Activated CD8-positive, alpha-beta memory T cell treated with anti-CD3 and anti-CD28 coated beads, Interleukin-2, amount 10 ng/mL, durations not matched to agents 7 days and 5 days (primary cell): ENCODE data around the gene SOAT2. TPM values are rescaled to one million over a fixed set of nuclear protein-coding genes. Genes with fewer than 3 reads are reported as not detected.
A peak's percentile ranks its signal among the peaks of the same experiment; 100 is the strongest.
"Not testable (repeated sequence)": the region's sequence is repeated elsewhere in the genome, so short reads cannot be mapped to it uniquely, and the experiment has no call there.

ENCODE experiments used
- ATAC-seq: fragments of 150-1000 bp; cut with Tn5 transposase; one replicate; pipeline ENCODE4 v1.10.0; 2021; ENCODE audit warnings: moderate library complexity
- CTCF ChIA-PET: fragments of 350-600 bp; sonication (Branson Sonifier 250); formaldehyde crosslinking; loops from one replicate; lab custom pipeline; 2021; ENCODE audit warnings: antibody characterized with exemption; lab: Charles Lee
- DNase-seq: peaks from one replicate; pipeline ENCODE4 v3.0.0-alpha.2; 2020
- H3K27ac Mint-ChIP-seq: one replicate; pipeline ENCODE4 v1.8.0; 2021; ENCODE audit warnings: mild to moderate bottlenecking, mixed read lengths
- H3K27me3 Mint-ChIP-seq: one replicate; pipeline ENCODE4 v1.8.0; 2021; ENCODE audit warnings: mixed read lengths
- H3K36me3 Mint-ChIP-seq: one replicate; pipeline ENCODE4 v1.8.0; 2021; ENCODE audit warnings: mild to moderate bottlenecking, mixed read lengths
- H3K4me1 Mint-ChIP-seq: one replicate; pipeline ENCODE4 v1.8.0; 2021; ENCODE audit warnings: mixed read lengths
- H3K4me3 Mint-ChIP-seq: one replicate; pipeline ENCODE4 v1.8.0; 2021; ENCODE audit warnings: mild to moderate bottlenecking, moderate library complexity, mixed read lengths
- H3K9me3 Mint-ChIP-seq: one replicate; pipeline ENCODE4 v1.8.0; 2022; ENCODE audit warnings: low read depth, mixed read lengths
- total RNA-seq, 2 experiments: library from RNA; stranded (reverse); gene quantifications; one replicate each; pipeline ENCODE4 v1.2.3, GENCODE V29; 2021

SOAT2 gene
- total RNA-seq, 2 experiments from 2014 or later = 1.1 to 5.9 TPM

DNA sequence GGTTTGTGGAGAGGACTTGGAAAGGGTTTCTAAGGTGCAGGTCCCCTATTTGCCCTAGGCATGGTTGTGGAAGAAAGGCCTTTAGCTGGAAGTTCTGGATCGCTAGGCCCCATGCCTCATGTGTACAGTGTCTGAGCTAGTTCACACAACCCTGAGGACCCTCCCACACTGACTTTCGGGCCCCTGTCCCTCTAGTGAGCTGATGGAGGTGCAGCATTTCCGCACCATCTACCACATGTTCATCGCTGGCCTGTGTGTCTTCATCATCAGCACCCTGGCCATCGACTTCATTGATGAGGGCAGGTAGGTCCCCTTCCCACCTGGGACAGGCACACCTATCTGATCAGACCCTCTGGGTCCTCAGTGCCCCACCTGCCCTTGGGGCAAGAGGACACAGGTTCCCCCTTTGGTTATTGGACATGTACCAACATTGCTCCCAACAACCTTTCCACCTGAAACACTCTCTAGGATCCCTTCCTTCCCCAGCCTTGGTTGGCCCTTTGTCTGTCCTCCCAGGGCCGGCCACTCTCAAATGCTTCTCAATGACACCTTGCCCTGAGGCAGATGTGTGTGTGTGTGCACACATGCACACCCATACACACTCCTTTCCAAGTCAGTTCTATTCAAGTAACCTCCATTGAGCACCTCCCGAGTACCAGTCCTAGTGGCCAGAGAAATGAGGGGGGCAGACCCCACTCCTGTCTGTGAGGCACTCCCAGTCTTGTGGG lies 2.6 kb downstream of the SOAT2 start:
- peaks cover 32% of the 10 kb centered on the region for H3K4me1 Mint-ChIP-seq
- H3K27me3 Mint-ChIP-seq = no peaks in the 10 kb centered on the region
- CTCF ChIA-PET = interaction anchor here (0.9 to 4.1 kb wide), 3 partner anchors 40 to 54 kb away, joined by 5 to 16 read pairs (median 5); no protein-coding TSS in a partner anchor
- no peak overlapping the region for H3K4me3 Mint-ChIP-seq
- peaks cover 3% of the 10 kb centered on the region for H3K36me3 Mint-ChIP-seq
- H3K27ac Mint-ChIP-seq = no peak overlapping the region
- no peak for ATAC-seq
- no peaks in the 10 kb centered on the region for H3K9me3 Mint-ChIP-seq
- no peak for DNase-seq

DNA sequence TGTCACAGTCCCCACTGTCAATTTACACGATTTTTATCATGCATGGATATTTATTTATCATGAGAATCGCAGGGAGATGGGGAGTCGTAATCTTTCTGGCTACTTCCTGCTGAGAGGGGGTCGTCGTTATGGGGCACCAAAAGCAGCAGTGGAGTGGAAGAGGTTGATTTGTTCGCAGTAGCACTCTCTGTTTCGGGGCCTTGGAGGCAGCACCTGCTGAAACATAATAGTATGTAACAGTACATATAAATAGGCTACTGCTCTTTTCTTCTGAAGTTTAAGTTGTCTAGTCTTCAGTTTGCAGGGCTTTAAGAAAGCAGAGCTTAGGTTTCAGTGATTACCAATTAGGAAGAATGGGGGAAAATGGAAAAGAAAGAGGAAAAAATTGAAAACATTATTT lies 3.8 kb downstream of the SOAT2 start:
- Mint-ChIP-seq H3K9me3 (no peaks in the 10 kb centered on the region), H3K27ac (no peak overlapping the region), H3K27me3 (no peaks in the 10 kb centered on the region), H3K4me1 (peaks cover 26% of the 10 kb centered on the region), H3K36me3 (peaks cover 3% of the 10 kb centered on the region), H3K4me3 (no peak overlapping the region)
- CTCF ChIA-PET = no interaction called here
- DNase-seq = no peak
- no peak for ATAC-seq

DNA sequence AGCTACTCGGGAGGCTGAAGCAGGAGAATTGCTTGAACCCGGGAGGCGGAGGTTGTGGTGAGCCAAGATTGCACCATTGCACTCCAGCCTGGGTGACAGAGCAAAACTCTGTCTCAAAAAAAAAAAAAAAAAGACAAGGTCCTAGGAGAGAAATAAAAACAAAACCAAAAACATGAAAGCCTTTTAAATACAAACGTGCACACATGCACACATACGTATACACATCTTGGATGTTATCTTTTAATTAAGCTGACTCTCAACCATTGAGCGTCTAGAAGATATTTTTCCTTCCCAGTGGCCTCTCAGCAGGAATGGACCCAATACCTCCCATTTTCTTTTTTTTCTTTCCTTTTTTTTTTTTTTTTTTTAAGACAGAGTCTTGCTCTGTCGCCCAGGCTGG lies 9.1 kb downstream of the SOAT2 start:
- not testable (repeated sequence) for H3K9me3 Mint-ChIP-seq, DNase-seq, H3K27ac Mint-ChIP-seq, H3K4me3 Mint-ChIP-seq, ATAC-seq, H3K27me3 Mint-ChIP-seq, H3K4me1 Mint-ChIP-seq, H3K36me3 Mint-ChIP-seq
- CTCF ChIA-PET = interaction anchor here (0.6 to 1.5 kb wide), 6 partner anchors 13 to 215 kb away, joined by 3 read pairs; no protein-coding TSS in a partner anchor

DNA sequence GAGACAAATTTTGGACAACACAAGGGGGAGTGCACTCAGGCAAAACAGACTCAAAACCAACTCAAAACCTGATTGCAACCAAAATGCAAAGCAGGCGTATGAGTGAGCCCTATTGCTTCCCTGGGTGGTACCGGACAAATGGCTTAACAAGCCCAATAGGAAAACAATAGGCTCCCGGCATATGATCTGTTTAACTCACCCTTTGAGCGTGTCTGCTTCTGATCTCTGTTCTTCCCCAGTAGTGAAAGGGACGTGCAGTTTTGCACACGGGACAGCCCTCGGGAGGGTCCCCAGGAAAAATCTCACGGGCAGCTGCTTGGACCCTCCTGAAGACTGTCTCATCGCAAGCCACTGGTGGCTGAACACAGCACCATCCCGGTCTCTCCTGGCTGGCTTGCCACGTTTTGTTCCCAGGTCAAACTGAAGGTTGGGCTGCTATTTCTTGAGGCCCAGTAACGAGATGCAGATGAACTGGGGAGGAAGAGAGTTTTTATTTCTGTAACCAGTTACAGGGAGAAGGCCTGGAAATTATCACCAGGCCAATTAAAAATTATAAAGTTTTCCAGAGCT lies 9.9 kb downstream of the SOAT2 start:
- CTCF ChIA-PET = interaction anchor here (0.6 to 1.5 kb wide), 2 partner anchors 14 to 46 kb away, joined by 3 read pairs; no protein-coding TSS in a partner anchor
- no peak overlapping the region for H3K27ac Mint-ChIP-seq

DNA sequence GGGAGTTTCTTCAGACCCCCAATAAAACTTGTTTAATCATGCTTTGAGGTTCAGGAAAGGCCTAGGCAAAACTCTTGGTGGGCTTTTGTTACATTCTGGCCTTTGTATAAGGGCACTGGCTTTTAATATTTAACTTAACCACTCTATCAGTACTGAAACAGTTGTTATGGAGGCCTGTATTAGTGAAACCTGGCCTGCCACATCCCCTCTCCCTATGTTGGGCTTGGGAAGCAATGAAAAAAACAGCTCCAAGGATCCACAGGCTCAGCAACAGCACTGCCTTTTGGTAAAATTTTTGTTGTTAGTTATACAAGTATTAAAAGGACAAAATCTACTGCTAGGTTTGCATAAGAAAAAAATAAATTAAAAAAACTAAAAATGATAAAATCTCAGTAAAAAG lies 10.7 kb downstream of the SOAT2 start:
- CTCF ChIA-PET = no interaction called here
- Mint-ChIP-seq H3K36me3 (no peaks in the 10 kb centered on the region), H3K4me3 (no peak overlapping the region), H3K27ac (no peak overlapping the region), H3K9me3 (no peaks in the 10 kb centered on the region), H3K4me1 (no peaks in the 10 kb centered on the region), H3K27me3 (no peaks in the 10 kb centered on the region)
- ATAC-seq = no peak
- DNase-seq = peak; percentile 8

More for the DNA sequence above, 9.9 kb downstream of the SOAT2 start:
- DNase-seq = peak; percentile 29
- Mint-ChIP-seq H3K27me3 (no peaks in the 10 kb centered on the region), H3K4me3 (no peak overlapping the region), H3K36me3 (no peaks in the 10 kb centered on the region), H3K4me1 (no peaks in the 10 kb centered on the region), H3K9me3 (no peaks in the 10 kb centered on the region)
- ATAC-seq = no peak

DNA sequence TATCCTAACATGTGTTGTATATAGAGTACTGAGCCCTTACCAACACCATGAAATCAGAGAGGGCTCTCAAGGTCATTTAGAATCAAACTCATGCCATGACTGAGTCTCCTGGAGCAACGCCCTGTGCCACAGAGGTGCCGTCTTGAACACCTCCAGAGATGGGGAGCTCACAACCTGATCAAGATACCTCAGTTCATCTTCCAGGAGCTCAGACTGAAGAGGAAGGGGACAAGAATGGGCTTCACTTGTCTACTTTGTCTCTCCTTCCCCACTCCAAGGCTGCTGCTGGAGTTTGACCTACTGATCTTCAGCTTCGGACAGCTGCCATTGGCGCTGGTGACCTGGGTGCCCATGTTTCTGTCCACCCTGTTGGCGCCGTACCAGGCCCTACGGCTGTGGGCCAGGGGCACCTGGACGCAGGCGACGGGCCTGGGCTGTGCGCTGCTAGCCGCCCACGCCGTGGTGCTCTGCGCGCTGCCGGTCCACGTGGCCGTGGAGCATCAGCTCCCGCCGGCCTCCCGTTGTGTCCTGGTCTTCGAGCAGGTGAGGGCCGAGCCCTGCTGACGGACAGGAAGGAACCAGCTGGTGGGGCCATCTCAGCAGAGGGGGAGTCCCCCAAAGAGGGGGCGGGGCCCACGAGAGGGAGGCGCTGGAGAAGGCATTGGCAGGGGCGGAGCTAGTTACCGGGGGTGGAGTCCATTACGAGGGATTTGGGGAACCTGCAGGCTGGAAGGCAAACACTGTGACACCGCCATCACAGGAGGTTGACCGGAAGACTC lies 12.0 kb downstream of the SOAT2 start:
- H3K4me3 Mint-ChIP-seq = no peak overlapping the region
- ATAC-seq (no peak), DNase-seq (peak; percentile 39)
- no peaks in the 10 kb centered on the region for H3K9me3 Mint-ChIP-seq
- H3K27me3 Mint-ChIP-seq = no peaks in the 10 kb centered on the region
- no peaks in the 10 kb centered on the region for H3K36me3 Mint-ChIP-seq
- no peaks in the 10 kb centered on the region for H3K4me1 Mint-ChIP-seq
- H3K27ac Mint-ChIP-seq = no peak overlapping the region
- CTCF ChIA-PET = interaction anchor here (1.0 to 1.8 kb wide), 3 partner anchors 13 to 49 kb away, joined by 3 to 4 read pairs (median 3); no protein-coding TSS in a partner anchor

DNA sequence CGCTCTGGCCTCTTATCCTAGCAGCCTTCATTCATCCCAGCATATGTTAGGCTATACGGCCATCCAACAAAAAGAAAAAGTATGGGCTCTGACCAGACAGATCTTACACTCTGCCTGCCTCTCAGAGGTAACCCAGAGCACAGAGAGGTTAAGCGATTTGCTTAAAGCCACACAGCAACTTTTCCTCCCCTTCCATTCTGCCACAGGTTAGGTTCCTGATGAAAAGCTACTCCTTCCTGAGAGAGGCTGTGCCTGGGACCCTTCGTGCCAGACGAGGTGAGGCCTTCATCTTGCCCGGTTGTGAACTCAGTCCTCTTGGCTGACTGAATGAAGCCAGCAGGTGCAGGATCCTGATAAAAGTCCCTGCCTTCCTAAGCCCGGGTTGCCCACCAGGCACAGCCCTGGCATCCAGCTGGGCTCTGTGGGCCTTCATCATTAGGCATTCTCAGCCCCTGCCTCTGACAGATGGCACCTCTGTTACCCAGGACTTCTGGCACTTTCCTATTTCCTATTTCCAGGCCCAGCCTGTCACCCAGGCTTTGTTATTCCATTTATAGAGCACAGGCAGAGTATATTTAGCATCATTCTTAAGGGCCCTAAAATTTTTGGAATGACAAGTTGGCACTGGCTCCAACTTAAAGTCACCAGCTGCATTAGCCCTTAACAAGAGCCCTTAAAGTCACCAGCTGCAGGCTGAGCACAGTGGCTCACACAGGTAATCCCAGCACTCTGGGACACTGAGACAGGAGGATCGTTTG lies 12.8 kb downstream of the SOAT2 start:
- Mint-ChIP-seq H3K4me1 (no peaks in the 10 kb centered on the region), H3K9me3 (no peaks in the 10 kb centered on the region), H3K27ac (no peak overlapping the region), H3K27me3 (no peaks in the 10 kb centered on the region), H3K4me3 (no peak overlapping the region), H3K36me3 (no peaks in the 10 kb centered on the region)
- DNase-seq (peak; percentile 23), ATAC-seq (no peak)
- CTCF ChIA-PET = interaction anchor here (1.0 to 1.8 kb wide), 4 partner anchors 13 to 50 kb away, joined by 3 to 6 read pairs (median 4); no protein-coding TSS in a partner anchor

DNA sequence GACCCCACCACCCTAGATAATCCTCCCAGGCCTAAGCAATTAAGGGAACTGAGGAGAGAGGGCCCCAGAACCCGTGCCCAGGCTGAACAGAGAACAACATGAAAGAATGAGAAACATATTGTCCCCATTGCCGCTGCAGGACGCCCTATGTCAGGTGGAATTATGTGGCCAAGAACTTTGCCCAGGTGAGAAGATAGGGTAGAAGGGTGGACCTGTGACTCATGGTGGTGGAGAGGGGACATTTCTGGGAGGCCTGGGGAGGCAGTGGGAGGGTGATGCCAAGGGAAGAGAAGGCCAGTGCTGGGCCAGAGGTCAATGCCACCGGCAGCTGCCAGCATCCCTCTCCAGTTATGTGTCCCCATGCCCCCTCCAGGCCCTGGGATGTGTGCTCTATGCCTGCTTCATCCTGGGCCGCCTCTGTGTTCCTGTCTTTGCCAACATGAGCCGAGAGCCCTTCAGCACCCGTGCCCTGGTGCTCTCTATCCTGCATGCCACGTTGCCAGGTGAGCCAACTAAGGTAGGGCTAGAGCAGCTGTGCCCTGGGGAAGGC lies 15.5 kb downstream of the SOAT2 start:
- H3K27me3 Mint-ChIP-seq = no peaks in the 10 kb centered on the region
- ATAC-seq (no peak), DNase-seq (no peak)
- no peak overlapping the region for H3K4me3 Mint-ChIP-seq
- no peaks in the 10 kb centered on the region for H3K9me3 Mint-ChIP-seq
- H3K36me3 Mint-ChIP-seq = no peaks in the 10 kb centered on the region
- no peaks in the 10 kb centered on the region for H3K4me1 Mint-ChIP-seq
- CTCF ChIA-PET = no interaction called here
- H3K27ac Mint-ChIP-seq = no peak overlapping the region

DNA sequence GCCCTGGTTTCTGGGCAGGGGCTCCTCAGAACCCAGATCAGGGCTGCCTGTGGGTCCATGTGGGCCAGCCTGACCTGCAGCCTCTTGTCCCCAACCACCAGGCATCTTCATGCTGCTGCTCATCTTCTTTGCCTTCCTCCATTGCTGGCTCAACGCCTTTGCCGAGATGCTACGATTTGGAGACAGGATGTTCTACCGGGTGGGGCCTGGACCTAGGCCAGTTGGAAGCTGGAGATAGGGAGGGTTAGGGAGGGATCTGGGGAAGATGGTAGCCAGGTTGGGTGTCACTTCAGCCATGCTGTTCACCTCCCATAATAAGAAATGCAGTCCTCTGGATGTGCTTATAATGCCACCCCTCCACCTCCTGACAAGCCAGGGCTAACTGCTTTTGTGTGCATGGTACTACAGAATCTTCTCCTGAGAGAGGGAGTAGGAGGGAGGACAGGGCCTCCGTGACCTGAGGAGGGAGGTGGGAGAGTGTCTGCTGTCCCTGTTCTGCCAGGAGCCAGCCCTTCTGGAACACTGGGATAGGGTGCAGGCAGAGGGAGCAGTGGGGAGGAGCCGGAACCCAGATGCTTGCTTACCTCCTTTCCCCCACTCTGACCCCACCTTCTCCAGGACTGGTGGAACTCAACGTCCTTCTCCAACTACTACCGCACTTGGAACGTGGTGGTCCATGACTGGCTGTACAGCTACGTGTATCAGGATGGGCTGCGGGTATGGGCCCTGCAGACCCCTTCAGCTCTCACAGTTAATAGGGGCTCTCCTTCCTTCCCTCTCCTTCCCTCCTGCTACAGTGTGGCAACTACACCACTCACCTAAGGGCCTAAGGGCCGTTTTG lies 17.6 kb downstream of the SOAT2 start:
- Mint-ChIP-seq H3K4me3 (no peak overlapping the region), H3K36me3 (no peaks in the 10 kb centered on the region), H3K9me3 (no peaks in the 10 kb centered on the region), H3K27me3 (no peaks in the 10 kb centered on the region), H3K4me1 (no peaks in the 10 kb centered on the region), H3K27ac (no peak overlapping the region)
- DNase-seq (no peak), ATAC-seq (no peak)
- CTCF ChIA-PET = interaction anchor here (1.0 kb wide), 1 partner anchor 55 kb away, joined by 3 read pairs; no protein-coding TSS in a partner anchor

DNA sequence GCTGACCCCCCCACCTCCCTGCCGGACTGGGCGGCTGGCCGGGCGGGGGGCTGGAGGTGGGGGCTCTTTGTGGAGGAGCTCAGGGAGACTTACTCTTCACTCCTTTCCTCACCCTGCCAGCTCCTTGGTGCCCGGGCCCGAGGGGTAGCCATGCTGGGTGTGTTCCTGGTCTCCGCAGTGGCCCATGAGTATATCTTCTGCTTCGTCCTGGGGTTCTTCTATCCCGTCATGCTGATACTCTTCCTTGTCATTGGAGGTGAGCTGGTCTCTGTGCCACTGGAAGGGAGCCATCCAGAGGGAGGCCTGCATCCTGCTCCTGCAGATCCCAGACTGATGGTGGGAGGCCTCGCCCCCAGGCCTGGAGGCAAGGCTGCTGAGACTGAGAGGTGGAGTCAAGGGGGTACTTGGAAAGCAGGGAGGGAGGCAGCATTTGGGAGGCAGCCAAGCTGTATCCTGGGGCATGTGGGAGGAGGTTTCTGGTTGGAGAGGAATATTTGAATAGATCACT lies 19.7 kb downstream of the SOAT2 start:
- H3K36me3 Mint-ChIP-seq = no peaks in the 10 kb centered on the region
- ATAC-seq = no peak
- H3K9me3 Mint-ChIP-seq = no peaks in the 10 kb centered on the region
- no peak for DNase-seq
- no peaks in the 10 kb centered on the region for H3K4me1 Mint-ChIP-seq
- CTCF ChIA-PET = interaction anchor here (1.3 kb wide), 1 partner anchor 37 kb away, joined by 3 read pairs; no protein-coding TSS in a partner anchor
- H3K4me3 Mint-ChIP-seq = no peak overlapping the region
- H3K27me3 Mint-ChIP-seq = no peaks in the 10 kb centered on the region
- H3K27ac Mint-ChIP-seq = no peak overlapping the region

DNA sequence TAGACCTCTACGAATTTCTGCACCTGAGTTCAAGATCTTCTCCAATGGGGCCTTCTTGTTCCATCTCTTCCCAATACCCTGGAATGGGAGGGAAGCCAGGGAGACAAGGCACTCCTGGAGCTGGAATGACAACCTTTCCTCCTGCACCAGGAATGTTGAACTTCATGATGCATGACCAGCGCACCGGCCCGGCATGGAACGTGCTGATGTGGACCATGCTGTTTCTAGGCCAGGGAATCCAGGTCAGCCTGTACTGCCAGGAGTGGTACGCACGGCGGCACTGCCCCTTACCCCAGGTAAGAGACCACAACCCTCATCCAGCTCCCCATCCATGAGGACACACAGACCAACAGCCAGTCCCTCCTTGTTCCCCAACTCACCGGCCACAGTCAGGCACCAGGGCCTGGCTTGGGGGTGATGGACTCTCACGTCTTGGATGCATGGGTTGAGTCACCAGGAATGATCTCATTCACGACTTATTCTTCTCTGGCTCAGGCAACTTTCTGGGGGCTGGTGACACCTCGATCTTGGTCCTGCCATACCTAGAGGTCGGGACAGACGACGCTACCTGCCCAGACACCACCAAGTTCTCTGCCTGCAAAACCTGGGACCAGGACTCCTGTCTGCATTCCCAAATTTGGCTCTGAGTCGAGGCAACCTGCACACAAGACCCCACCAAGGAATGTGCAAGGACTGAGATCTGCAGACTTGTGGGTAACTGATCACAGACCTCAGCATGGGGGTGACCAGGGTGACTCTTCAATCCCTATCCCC lies 20.5 kb downstream of the SOAT2 start:
- Mint-ChIP-seq H3K36me3 (no peaks in the 10 kb centered on the region), H3K9me3 (no peaks in the 10 kb centered on the region), H3K27ac (no peak overlapping the region), H3K27me3 (no peaks in the 10 kb centered on the region), H3K4me1 (no peaks in the 10 kb centered on the region), H3K4me3 (no peak overlapping the region)
- ATAC-seq (no peak), DNase-seq (no peak)
- CTCF ChIA-PET = interaction anchor here (1.3 kb wide), 1 partner anchor 36 kb away, joined by 3 read pairs; no protein-coding TSS in a partner anchor
